Measurements from ENCODE around the gene CRKL. TPM values are rescaled to one million over a fixed set of nuclear protein-coding genes. Genes with fewer than 3 reads are reported as not detected.

CRKL gene
- total RNA-seq, 1 experiment from 2014 or later: 87.7 TPM

DNA sequence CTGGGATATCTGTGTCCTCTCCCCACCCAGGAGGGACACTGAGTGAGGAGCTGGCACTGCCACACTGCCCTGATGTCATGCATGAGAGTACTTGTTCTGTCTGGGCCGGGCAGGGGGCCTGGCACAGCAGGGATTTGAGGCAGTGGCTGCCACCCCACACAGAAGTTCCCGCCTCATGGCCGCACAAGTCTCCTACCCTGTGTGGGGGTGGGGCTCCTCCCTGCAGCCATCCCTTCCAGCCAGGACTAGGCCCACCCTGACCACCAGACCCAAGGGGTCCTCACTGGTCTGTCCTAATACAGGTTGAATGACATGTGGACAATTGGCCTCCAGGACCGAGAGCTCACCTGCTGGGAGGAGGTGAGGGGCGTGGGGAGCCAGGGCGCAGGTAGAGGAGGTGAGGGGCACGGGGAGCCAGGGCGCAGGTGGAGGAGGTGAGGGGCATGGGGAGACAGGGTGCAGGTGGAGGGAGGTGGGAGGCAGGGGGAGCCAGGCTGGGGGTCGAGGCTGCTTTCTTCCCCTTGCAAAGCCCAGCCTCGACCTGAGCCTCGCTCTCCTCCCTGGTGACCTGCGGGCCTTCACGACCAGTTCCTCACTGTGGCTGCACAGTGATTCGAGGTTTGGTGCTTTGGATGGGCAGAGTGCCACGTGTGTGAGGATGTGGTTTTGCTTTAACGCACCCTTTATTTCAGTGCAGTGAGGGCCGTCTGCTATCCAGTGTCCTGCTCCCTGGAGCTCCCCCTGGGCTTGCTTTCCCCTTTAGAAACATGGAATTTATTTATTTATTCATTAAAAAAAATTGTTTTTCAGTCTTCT lies 72.3 kb downstream of the CRKL start:
- CTCF ChIA-PET: no interaction called here
- intact Hi-C loops (cut with micrococcal nuclease): no loop called here

More for the DNA sequence above, 72.3 kb downstream of the CRKL start:
- Histone ChIP-seq H3K4me1 (ENCODE audit: control insufficient read depth in 1 of 2, insufficient read depth in 2 of 2, low read length in 2 of 2) (no peaks in the 10 kb centered on the region), H3K36me3 (ENCODE audit: control insufficient read depth in 1 of 2, insufficient read depth in 2 of 2, low read length in 2 of 2) (peaks cover 7 to 15% of the 10 kb centered on the region in 2 experiments; a peak in 2 of 4 replicates), H3K9me2 (ENCODE audit: insufficient read depth) (no peaks in the 10 kb centered on the region), H3K27ac (ENCODE audit: low read depth, low read length) (no peak overlapping the region), H3K9ac (ENCODE audit: low read length) (no peak overlapping the region), H3K79me2 (ENCODE audit: insufficient read depth, low read length) (no peaks in the 10 kb centered on the region), H3K27me3 (ENCODE audit: insufficient read depth, low read length) (no peaks in the 10 kb centered on the region), H3K4me2 (ENCODE audit: low read length) (no peak overlapping the region), H4K20me1 (ENCODE audit: insufficient read depth) (no peaks in the 10 kb centered on the region), H3K4me3 (replicated peaks in 1 of 2; ENCODE audit: low read depth in 1 of 2, low read length in 2 of 2) (no peak overlapping the region), H3K9me3 (ENCODE audit: control insufficient read depth in 1 of 2, insufficient read depth in 1 of 2, low read depth in 1 of 2, low read length in 2 of 2) (no peaks in the 10 kb centered on the region), H2AFZ (ENCODE audit: low read depth, low read length, poor library complexity, severe bottlenecking) (no peak overlapping the region)
- ChIA-PET POLR2A (no interaction called here), RAD21 (ENCODE audit: low non-redundant PET in 1 of 2, low total read pairs in 2 of 2, uncharacterized antibody in 2 of 2, unreplicated experiment in 2 of 2) (no interaction called here)
- ATAC-seq (no peak), DNase-seq (ENCODE audit: low read depth, low spot score) (no peak)
- BruUV-seq (replicated peaks): no TSS peak
- TF ChIP-seq EZH2 (IDR thresholded peaks at IDR 0.05): no peak
- TF ChIP-seq JUND (IDR thresholded peaks at IDR 0.05): no peak
- TF ChIP-seq REST (IDR thresholded peaks at IDR 0.05; ENCODE audit: low read depth): no peak
- TF ChIP-seq ELF1 (IDR thresholded peaks at IDR 0.05; ENCODE audit: borderline replicate concordance, low read depth): no peak
- no peak for TF ChIP-seq CBX3 (IDR thresholded peaks at IDR 0.05; ENCODE audit: low read depth)
- TF ChIP-seq ZFX (IDR thresholded peaks at IDR 0.05): no peak
- no peak for TF ChIP-seq TCF7L2 (IDR thresholded peaks at IDR 0.05; ENCODE audit: borderline replicate concordance, extremely low read depth, insufficient read depth, insufficient read length)
- TF ChIP-seq SRF (IDR thresholded peaks at IDR 0.05; ENCODE audit: low read depth): no peak
- no peak for TF ChIP-seq MAX (IDR thresholded peaks at IDR 0.05)
- TF ChIP-seq ZNF274 (IDR thresholded peaks at IDR 0.05; ENCODE audit: low read depth, low read length): no peak
- TF ChIP-seq, protein P1, sequence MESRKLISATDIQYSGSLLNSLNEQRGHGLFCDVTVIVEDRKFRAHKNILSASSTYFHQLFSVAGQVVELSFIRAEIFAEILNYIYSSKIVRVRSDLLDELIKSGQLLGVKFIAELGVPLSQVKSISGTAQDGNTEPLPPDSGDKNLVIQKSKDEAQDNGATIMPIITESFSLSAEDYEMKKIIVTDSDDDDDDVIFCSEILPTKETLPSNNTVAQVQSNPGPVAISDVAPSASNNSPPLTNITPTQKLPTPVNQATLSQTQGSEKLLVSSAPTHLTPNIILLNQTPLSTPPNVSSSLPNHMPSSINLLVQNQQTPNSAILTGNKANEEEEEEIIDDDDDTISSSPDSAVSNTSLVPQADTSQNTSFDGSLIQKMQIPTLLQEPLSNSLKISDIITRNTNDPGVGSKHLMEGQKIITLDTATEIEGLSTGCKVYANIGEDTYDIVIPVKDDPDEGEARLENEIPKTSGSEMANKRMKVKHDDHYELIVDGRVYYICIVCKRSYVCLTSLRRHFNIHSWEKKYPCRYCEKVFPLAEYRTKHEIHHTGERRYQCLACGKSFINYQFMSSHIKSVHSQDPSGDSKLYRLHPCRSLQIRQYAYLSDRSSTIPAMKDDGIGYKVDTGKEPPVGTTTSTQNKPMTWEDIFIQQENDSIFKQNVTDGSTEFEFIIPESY (IDR thresholded peaks at IDR 0.05; ENCODE audit: extremely low read depth, insufficient replicate concordance, low read length): no peak
- TF ChIP-seq, protein P2, sequence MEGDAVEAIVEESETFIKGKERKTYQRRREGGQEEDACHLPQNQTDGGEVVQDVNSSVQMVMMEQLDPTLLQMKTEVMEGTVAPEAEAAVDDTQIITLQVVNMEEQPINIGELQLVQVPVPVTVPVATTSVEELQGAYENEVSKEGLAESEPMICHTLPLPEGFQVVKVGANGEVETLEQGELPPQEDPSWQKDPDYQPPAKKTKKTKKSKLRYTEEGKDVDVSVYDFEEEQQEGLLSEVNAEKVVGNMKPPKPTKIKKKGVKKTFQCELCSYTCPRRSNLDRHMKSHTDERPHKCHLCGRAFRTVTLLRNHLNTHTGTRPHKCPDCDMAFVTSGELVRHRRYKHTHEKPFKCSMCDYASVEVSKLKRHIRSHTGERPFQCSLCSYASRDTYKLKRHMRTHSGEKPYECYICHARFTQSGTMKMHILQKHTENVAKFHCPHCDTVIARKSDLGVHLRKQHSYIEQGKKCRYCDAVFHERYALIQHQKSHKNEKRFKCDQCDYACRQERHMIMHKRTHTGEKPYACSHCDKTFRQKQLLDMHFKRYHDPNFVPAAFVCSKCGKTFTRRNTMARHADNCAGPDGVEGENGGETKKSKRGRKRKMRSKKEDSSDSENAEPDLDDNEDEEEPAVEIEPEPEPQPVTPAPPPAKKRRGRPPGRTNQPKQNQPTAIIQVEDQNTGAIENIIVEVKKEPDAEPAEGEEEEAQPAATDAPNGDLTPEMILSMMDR (IDR thresholded peaks at IDR 0.05 in 2 of 3, conservative IDR thresholded peaks at IDR 0.05 in 1 of 3; ENCODE audit: borderline replicate concordance in 1 of 3, insufficient read depth in 1 of 3, low read depth in 2 of 3, low read length in 2 of 3): no peak

All from HCT116 (cell line).